ENCODE results near the gene SDHA.
"Not testable (repeated sequence)": the region's sequence is repeated elsewhere in the genome, so short reads cannot be mapped to it uniquely, and the experiment has no call there.

The SDHA gene

GRCh38 chr5:222951-223715 lies 5.0 kb downstream of the SDHA start:
- DNase-seq: not testable (repeated sequence)

GRCh38 chr5:223791-224190 lies 5.7 kb downstream of the SDHA start:
- no peak for DNase-seq

DNA sequence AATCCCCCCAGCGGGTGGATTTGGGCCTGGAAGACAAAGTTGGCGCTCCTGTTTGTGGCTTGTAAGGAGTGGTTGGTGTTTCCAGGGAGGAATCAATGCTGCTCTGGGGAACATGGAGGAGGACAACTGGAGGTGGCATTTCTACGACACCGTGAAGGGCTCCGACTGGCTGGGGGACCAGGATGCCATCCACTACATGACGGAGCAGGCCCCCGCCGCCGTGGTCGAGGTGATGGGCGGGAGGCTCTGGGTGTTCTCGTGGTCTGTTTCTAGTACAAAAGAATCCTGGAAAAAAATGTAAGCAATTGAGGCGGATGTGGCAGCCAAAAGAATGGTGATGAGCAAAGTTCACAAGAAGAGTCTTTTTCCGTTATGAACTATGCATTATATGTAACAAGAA lies 7.2 kb downstream of the SDHA start:
- no peak for DNase-seq

DNA sequence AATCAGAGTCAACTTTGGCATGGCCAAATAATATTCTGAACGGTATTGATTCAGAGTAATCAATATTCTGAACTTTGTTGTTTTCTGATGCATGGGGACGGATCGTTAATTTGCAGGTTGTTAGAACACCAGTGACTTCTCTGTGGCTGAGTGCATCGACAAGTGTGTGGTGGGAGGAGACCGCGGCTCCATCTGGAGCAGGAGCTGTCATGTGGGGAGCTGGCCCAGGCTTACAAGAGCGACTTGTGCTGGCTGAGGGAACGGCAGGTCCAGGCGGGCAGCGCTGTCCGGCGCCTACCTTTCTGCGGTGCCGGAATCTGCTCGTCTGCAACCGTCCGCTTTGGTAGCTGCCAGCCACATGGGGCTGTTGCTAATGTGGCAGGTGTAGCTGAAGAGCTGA lies 9.3 kb downstream of the SDHA start:
- not testable (repeated sequence) for DNase-seq

GRCh38 chr5:228886-229285 lies 10.8 kb downstream of the SDHA start:
- DNase-seq: no peak

DNA sequence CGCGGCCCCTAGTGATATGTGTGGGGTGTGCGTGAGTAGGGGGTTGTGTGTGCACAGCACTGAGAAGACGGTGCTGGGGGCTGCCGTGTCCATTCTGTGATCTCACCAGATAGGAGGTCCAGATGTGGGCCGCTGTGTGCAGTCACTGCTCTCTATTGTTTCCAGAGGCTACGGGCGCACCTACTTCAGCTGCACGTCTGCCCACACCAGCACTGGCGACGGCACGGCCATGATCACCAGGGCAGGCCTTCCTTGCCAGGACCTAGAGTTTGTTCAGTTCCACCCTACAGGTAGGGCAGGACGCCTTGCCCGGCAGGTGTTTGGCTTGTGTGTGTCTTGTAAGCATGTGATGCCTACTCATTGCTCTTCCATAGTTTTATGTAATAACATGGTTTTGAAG lies 12.6 kb downstream of the SDHA start:
- no peak for DNase-seq

- no peak for DNase-seq
These were observed 13.5 kb downstream of the SDHA start for GRCh38 chr5:231661-232060.

GRCh38 chr5:233426-233825 lies 15.3 kb downstream of the SDHA start:
- not testable (repeated sequence) for DNase-seq

DNA sequence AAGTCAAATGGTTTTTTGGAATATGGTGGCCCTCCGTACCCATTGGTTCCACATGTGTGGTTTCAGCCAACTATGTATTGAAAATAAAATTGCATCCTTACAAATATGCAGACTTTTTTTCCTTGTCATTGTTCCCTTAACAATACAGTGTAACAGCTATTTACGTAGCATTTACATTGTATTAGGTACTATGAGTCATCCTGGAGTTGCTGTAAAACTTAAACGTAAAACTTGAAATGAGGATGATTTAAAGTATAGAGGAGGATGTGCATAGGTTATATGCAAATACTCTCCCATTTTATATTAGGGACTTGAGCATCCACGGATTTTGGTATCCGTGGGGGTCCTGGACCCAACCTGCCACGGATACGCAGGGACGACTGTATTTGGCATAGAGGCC lies 16.3 kb downstream of the SDHA start:
- no peak for DNase-seq

- not testable (repeated sequence) for DNase-seq
These were observed 17.4 kb downstream of the SDHA start for GRCh38 chr5:235527-235926.

- DNase-seq: not testable (repeated sequence)
These were observed 19.8 kb downstream of the SDHA start for GRCh38 chr5:237931-238330.

DNA sequence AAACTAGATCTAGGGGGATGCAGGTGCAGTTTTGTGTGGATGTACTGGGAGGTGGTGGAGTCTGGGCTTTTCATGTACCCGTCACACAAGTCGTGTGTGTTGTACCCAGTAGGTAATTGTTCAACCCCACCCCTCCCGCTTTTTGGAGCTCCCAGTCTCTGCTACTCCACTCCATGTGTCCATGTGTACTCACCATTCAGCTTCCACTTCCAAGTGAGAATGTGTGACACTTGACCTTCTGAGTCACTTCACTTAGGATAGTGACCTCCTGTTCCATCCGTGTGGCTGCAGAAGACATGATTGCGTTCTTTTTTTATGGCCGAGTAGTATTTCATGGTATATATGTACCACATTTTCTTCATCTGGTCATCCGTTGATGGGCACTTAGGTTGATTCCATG lies 22.4 kb downstream of the SDHA start:
- not testable (repeated sequence) for DNase-seq

- DNase-seq: not testable (repeated sequence)
These were observed 23.0 kb downstream of the SDHA start for GRCh38 chr5:241045-241669.

- DNase-seq: not testable (repeated sequence)
These were observed 25.7 kb downstream of the SDHA start for GRCh38 chr5:243683-244367.

DNA sequence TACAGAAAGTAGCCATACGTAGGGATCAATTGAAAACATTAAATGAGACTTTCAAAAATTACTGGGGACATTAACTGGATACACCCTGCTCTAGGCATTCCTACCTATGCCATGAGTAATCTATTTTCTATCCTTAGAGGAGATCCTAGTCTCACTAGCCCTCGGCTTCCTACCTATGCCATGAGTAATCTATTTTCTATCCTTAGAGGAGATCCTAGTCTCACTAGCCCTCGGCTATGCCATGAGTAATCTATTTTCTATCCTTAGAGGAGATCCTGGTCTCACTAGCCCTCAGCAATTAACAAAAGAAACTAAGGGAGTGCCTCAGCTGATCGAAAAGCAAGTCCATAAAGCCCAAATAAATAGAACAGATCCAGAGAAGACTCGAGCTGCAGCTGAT lies 27.6 kb downstream of the SDHA start:
- DNase-seq: not testable (repeated sequence)

DNA sequence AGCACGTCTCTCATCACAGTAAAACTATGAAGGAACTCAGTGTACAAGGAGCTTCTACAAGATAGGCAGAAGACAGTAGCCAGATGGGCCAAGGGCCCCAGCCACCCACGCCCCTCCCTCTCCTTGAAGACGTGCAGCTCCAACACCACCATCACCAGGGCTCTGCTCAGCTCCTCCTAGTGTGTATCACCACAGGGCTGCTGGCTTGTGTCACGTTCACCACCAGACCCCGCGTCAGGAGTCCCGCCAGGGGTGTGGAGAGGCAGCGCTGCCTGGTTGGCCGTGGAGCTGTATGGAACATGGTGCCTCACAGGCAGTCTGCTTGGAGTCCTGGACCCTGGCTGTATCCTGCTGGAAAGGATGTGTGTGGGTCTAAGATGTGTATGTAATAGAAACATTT lies 32.3 kb downstream of the SDHA start:
- DNase-seq: not testable (repeated sequence)

DNA sequence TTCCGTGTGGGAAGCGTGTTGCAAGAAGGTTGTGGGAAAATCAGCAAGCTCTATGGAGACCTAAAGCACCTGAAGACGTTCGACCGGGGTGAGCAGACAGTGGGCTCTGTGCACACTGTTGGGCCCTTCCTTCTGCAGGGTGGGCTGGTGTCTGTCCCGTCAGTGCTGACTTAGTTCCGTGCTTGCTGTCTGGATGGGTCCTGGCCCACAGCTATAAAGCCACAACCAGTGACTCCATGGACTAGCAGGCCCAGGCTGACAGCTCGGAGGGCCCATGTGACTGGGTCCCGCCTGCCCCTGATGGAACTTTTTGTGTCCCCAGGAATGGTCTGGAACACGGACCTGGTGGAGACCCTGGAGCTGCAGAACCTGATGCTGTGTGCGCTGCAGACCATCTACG lies 32.9 kb downstream of the SDHA start:
- DNase-seq: not testable (repeated sequence)

GRCh38 chr5:251538-251937 lies 33.4 kb downstream of the SDHA start:
- not testable (repeated sequence) for DNase-seq

- not testable (repeated sequence) for DNase-seq
These were observed 33.9 kb downstream of the SDHA start for GRCh38 chr5:251975-252374.

DNA sequence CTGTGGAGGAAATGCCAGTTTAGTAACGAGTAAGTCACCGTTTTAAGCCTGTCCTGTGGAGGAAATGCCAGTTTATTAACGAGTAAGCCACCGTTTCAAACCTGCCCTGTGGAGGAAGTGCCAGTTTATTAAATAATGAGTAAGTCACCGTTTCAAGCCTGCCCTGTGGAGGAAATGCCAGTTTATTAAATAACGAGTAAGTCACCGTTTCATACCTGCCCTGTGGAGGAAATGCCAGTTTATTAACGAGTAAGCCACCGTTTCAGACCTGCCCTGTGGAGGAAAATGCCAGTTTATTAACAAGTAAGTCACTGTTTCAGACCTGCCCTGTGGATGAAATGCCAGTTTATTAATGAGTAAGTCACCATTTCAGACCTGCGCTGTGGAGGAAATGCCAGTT lies 34.4 kb downstream of the SDHA start:
- no peak for DNase-seq

DNA sequence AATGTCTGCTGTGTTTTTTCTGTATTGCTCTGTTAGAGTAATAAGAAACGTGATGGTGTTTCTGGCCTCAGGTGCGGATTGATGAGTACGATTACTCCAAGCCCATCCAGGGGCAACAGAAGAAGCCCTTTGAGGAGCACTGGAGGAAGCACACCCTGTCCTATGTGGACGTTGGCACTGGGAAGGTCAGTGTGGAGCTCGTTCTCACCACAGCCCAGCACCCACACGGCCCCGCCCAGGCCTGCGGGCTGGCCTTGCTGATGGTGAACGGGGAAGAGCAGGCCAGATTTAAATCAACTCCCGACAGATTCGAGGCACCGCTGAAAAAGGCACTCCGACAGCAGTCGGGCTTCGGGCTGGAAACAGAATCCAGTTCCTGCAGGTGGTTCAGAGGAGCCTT lies 36.2 kb downstream of the SDHA start:
- not testable (repeated sequence) for DNase-seq

DNA sequence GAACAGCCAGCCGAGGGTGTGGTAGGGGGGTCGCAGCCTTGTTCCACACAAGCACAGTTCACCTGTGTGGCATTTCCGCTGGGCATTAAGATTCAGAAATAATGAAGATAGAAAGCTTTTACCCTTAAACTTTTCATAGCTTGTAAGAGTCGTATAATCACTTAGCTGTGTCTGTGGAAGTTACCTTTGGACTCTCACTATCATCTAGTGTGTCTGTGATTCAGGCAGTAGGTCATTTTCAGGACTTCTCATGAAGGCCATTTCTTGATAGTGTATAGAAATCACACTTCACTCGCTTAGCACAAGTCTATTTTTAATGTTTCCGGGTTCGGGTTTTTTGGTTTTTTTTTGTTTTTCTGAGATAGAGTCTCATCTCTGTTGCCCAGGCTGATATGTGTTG lies 37.0 kb downstream of the SDHA start:
- not testable (repeated sequence) for DNase-seq

GRCh38 chr5:256347-256746 lies 38.2 kb downstream of the SDHA start:
- DNase-seq: not testable (repeated sequence)

GRCh38 chr5:257148-257547 lies 39.0 kb downstream of the SDHA start:
- no peak for DNase-seq
